ENCODE results near the gene TPST1.
"Not testable (repeated sequence)": the region's sequence is repeated elsewhere in the genome, so short reads cannot be mapped to it uniquely, and the experiment has no call there.

The TPST1 gene

DNA sequence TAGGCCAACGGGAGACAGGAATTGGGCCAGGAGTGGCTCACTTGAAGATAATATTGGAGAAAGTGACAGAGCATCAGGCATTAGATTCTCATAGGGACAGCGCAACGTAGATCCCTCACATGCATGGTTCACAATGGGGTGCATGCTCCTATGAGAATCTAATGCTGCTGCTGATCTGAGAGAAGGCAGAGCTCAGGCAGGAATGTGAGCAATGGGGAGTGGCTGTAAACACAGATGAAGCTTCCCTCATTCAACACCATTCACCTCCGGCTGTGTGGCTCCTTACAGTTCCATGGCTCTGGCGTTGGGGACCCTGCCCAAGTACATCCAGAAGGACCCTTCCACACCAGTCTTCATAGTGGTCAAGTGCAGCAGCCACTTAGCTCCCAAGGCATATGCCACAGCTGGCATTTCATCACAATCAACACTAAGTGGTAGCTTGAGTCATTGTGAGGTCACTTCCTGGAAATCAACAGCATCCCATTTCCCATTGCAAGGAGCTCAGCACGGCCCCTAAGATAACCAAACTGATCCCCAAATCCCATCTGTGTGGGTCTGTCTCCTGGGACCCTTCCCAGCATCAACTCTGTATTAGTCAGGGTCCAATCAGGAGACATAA, 174.5 kb downstream of the TPST1 start:
- no peak for DNase-seq (ENCODE audit: low read depth in 2 of 2)

DNA sequence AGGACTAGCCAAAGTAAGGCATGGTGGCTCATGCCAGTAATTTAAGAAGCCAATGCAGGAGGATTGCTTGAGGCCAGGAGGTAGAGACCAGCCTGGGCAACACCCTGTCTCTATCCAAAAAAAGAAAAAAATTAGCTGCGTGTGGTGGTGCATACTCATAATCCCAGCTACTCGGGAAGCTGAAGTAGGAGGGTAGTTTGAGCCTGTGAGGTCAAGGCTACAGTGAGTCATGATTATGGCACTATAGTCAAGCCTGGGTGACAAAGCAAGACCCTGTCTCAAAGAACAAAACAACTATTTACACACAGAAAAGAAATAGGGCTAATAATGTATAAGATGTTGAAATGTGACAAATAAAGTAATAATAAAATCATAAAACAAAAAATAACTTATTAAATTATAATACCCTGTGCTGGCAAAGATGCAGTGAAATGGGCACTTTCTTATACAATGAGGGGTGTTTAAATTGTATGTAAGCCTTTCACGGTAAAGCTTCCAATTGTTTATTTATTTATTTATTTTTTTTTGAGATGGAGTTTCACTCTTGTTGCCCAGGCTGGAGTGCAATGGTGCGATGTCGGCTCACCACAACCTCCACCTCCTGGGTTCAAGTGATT, 175.2 kb downstream of the TPST1 start:
- DNase-seq (ENCODE audit: low read depth in 2 of 2): no peak

DNA sequence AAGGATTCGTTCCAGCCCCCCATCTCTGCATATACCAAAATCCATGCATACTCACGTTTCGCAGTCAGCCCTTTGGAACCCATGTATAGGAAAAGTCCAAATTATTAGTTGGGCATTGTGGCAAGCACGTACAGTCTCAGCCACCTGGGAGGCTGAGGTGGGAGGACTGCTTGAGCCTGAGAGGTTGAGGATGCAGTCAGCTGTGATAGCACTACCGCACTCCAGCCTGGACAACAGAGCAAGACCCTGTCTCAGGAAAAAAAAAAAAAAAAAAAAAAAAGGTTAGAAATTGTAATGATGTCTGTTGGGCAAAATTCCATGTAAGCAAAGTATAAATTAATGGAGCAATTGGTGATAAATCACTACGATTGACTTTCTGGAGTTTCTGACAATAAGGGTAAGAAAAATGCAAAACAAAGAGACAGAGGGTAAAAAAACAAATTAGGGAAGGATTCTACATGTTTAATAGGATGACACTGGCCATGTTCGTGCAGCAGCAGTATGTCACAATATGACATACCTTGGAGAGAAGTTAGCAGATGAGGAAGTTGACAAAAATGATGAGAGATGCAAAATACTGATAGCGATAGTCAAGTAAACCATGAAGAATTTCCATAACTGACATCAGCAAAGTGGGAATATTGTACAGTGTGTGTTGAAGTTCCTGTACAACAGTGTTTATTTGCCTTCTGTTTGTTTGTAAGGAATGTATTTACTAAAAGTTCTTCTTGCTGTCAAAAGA, 177.2 kb downstream of the TPST1 start:
- not testable (repeated sequence) for DNase-seq (ENCODE audit: low read depth in 2 of 2)

DNA sequence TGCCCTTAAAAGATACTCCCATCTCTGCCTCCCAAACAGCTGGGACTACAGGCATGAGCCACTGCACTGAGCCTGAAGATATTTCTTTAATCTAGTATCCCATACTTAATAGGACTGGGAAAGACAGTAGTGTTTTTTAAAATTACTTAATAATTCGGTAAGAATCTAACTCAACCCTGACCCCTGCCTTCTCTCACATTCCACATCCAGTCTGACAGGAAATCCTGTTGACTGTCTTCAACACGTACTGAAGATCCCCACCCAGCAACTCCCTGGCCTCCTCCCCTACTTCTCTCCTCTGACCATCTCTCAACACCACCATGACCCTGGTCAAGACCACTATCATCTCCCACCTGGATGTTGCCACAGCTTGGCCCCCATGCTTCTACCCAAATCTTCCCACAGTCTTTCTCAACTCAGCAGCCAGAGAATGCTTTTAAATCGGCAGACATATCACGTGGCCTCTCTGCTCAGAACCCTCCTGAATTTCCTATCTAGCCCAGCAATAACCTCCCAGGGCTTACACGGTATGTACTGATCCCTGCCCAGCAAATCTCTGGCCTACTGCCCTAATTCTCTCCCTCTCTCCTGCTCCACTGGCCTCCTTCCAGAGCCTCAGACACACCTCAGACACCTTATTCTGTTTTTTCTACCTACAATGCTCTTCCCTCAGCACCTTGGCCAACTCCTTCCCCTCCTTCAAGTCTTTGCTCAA, 180.2 kb downstream of the TPST1 start:
- DNase-seq (ENCODE audit: low read depth in 2 of 2): not testable (repeated sequence)

DNA sequence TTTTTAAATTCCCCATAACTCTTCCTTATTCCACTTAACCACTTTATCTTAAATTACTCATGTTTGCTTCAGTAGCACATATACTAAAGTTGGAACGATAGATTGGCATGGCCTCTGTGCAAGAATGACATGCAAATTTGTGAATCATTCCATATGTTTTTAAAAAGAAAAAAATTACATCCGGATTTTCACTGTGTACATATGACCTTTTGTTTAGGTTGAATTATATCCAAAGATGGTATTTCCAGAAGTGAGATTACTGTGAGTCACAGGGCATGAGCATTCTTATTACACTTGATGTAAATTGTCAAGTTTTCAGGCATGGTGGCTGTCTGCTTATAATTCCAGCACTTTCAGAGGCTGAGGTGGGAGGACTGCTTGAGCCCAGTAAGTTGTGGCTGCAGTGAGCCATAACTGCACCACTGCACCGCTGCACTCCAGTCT, 190.0 kb downstream of the TPST1 start:
- peak; percentile 67 for DNase-seq (ENCODE audit: low read depth in 2 of 2)

DNA sequence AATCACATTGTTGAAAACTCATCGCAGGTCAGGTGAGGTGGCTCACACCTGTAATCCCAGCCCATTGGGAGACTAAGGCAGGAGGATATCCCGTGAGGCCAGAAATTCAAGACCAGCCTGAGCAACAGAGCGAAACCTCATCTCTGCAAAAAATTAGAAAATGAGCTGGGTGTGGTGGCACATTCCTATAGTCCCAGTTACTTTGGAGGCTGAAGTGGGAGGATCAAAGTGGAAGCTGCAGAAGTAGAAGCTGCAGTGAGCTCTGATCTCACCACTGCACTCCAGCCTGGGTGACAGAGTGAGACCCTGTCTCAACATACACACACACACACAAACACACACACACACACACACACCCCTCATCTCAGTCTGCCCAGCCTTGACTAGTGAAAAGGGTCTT, 190.9 kb downstream of the TPST1 start:
- DNase-seq (ENCODE audit: low read depth in 2 of 2): not testable (repeated sequence)

DNA sequence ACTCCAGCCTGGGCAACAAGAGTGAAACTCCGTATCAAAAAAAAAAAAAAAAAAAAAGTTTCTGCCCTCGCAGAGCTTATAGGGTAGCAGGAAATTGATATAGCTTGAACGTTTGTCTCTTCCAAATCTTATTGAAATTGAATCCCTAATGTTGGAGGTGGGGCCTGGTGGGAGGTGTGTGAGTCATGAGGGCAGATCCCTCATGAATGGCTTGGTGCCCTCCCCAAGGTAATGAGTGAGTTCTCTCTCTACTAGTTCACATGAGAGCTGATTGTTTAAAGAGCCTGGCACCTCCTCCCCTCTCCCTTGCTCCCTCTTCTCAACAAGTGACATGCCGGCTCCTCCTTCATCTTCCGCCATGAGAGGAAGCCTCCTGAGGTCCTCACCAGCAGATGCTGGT, 193.7 kb downstream of the TPST1 start:
- not testable (repeated sequence) for DNase-seq (ENCODE audit: low read depth in 2 of 2)

DNA sequence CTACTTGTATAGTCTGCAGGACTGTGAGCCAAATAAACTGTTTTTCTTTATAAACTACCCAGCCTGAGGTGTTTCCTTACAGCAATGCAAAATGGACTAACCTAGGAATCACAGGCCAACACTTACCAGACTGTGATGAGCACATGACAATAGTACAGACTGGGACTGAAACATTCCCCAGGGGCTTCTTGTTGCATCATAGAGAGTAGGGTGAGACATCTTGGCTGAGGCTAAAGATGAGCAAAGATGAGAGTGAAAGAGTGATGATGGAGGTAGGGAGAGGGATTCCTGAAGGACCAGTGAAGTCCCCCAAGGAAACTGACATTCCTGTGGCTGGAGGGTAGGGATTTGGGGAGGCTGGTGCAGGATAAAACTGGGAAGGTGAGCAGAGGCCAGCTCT, 194.4 kb downstream of the TPST1 start:
- DNase-seq (ENCODE audit: low read depth in 2 of 2): no peak

DNA sequence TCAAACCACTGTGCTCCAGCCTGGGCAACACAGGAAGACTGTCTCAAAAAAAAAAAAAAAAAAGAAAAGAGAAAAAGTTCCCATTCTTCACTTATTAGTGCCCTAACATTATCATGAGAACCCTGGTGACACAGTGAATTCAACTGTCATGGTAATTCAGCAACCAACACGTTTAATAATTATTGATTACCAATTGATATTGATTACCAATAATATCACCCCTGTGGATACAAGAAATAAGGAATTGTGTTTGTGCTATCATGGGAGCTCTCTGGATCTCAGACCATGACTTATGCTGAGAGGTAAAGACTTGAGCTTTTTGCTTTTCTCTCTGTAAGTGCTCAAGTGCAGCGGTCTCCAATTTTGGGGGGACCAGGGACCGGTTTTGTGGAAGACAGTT, 195.3 kb downstream of the TPST1 start:
- DNase-seq (ENCODE audit: low read depth in 2 of 2): no peak

DNA sequence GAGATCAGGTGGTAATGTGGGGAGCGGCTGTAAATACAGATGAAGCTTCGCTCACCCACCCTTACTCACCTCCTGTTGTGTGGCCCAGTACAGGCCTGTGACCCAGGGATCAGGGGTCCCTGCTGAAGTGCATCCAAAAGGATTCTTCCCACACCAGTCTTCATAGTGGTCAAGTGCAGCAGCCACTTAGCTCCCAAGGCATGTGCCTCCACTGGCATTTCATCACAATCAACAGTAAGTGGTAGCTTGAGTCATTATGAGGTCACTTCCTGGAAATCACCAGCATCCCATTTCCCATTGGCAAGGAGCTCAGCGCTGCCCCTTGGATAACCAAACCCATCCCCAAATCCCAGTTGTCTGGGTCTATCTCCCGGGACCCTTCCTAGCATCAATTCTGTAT, 196.0 kb downstream of the TPST1 start:
- DNase-seq (ENCODE audit: low read depth in 2 of 2): not testable (repeated sequence)

DNA sequence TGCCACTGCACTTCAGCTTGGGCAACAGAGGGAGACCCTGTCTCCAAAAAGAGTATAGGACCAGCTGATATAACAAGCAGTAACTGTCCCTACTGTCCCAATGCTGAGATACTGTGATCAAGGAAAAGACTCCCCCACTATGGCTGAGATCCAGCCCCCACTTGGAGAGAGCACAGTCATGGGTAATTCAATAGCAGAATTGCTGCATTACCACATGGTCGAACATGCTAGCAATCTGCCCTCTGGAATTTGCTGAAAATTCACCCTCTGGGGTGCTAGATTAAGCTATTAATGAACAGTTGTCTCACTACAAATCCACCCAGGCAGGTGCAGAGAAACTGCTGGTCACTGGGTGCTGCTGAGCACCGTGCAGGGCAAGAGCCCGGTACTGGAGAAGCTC, 196.8 kb downstream of the TPST1 start:
- not testable (repeated sequence) for DNase-seq (ENCODE audit: low read depth in 2 of 2)

DNA sequence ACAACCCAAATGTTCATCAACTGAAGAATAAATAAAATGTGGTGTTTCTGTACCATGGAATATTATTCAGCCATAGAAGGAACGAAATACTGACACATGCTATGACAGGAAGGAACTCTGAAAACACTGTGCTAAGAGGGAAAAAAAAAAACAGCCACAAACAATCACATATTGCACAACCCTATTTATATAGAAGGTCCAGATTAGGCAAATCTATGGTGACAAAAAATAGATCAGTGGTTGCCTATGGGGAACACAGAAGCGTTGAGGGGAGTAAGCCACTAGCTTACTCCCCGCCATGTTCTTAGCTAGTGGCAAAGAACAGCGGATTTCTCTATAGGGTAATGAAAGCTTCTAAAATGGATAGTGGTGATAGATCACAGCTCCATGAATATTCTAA, 198.4 kb downstream of the TPST1 start:
- no peak for DNase-seq (ENCODE audit: low read depth in 2 of 2)

DNA sequence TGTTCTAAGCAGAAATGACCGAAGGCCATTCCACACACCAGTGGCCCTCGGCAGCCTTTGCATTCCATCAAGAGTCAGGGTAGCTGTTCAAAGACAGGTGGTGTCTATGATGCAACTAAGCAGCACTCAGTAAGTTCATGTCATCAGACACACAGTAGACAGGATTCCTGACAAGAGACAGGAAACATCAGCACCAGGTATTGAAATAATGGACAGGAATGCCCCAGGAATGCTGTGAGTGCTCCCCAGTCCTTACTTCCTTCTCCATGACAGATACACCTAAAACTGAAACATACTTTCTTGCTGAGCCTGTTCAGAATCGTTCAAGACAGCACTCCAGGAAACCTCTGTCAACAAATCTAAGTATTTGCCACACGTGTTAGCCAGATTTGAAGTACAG, 204.4 kb downstream of the TPST1 start:
- no peak for DNase-seq (ENCODE audit: low read depth in 2 of 2)

All from fibroblast of skin of left quadriceps (primary cell).